ENCODE data around the gene CBFA2T3. TPM values are rescaled to one million over a fixed set of nuclear protein-coding genes. Genes with fewer than 3 reads are reported as not detected.
"Not testable (repeated sequence)": the region's sequence is repeated elsewhere in the genome, so short reads cannot be mapped to it uniquely, and the experiment has no call there.

CBFA2T3 gene
- total RNA-seq, 2 donors from 2014 or later: 10.1 to 10.5 TPM

- DNase-seq: no peak
- intact Hi-C loops (cut with DNase I): no loop called here
Observed at GRCh38 chr16:89018282-89019158, 41.5 kb upstream of the CBFA2T3 start.

GRCh38 chr16:89017543-89018281, 40.7 kb upstream of the CBFA2T3 start:
- no peaks in the 10 kb centered on the region for H3K36me3 ChIP-seq
- no peak for DNase-seq
- H3K9ac ChIP-seq (ENCODE audit: low read depth in 2 of 2, low read length in 2 of 2): no peak overlapping the region
- H3K9me3 ChIP-seq: no peaks in the 10 kb centered on the region
- intact Hi-C loops (cut with DNase I): no loop called here
- no peak overlapping the region for H3K27ac ChIP-seq
- no peaks in the 10 kb centered on the region for H3K4me1 ChIP-seq
- H3K27me3 ChIP-seq: no peaks in the 10 kb centered on the region
- no peak for TF ChIP-seq CTCF (IDR thresholded peaks at IDR 0.05)
- no peak overlapping the region for H3K4me3 ChIP-seq

More at GRCh38 chr16:89018282-89019158, 41.5 kb upstream of the CBFA2T3 start:
- Histone ChIP-seq H3K4me3 (no peak overlapping the region), H3K9me3 (no peaks in the 10 kb centered on the region), H3K27me3 (no peaks in the 10 kb centered on the region), H3K36me3 (no peaks in the 10 kb centered on the region), H3K27ac (no peak overlapping the region), H3K9ac (ENCODE audit: low read depth in 2 of 2, low read length in 2 of 2) (no peak overlapping the region), H3K4me1 (no peaks in the 10 kb centered on the region)
- no peak for TF ChIP-seq CTCF (IDR thresholded peaks at IDR 0.05)

GRCh38 chr16:89016561-89016960, 39.6 kb upstream of the CBFA2T3 start:
- H3K36me3 ChIP-seq; H3K27me3 ChIP-seq; intact Hi-C loops (cut with DNase I); H3K4me1 ChIP-seq; H3K9ac ChIP-seq (ENCODE audit: low read depth in 2 of 2, low read length in 2 of 2); H3K4me3 ChIP-seq; H3K9me3 ChIP-seq; DNase-seq; H3K27ac ChIP-seq: not testable (repeated sequence)

GRCh38 chr16:89015271-89015859, 38.4 kb upstream of the CBFA2T3 start:
- no peak overlapping the region for H3K9ac ChIP-seq (ENCODE audit: low read depth in 2 of 2, low read length in 2 of 2)
- no peak for DNase-seq
- TF ChIP-seq CTCF (IDR thresholded peaks at IDR 0.05): no peak
- no peaks in the 10 kb centered on the region for H3K9me3 ChIP-seq
- no peaks in the 10 kb centered on the region for H3K36me3 ChIP-seq
- intact Hi-C loops (cut with DNase I): no loop called here
- no peak overlapping the region for H3K27ac ChIP-seq
- no peaks in the 10 kb centered on the region for H3K27me3 ChIP-seq
- H3K4me1 ChIP-seq: no peaks in the 10 kb centered on the region
- no peak overlapping the region for H3K4me3 ChIP-seq

- Histone ChIP-seq H3K4me3 (no peak overlapping the region), H3K4me1 (no peaks in the 10 kb centered on the region), H3K9me3 (no peaks in the 10 kb centered on the region), H3K27ac (no peak overlapping the region), H3K27me3 (no peaks in the 10 kb centered on the region), H3K36me3 (no peaks in the 10 kb centered on the region), H3K9ac (ENCODE audit: low read depth in 2 of 2, low read length in 2 of 2) (no peak overlapping the region)
- no peak for DNase-seq
- intact Hi-C loops (cut with DNase I): no loop called here
- TF ChIP-seq CTCF (IDR thresholded peaks at IDR 0.05): no peak
Observed at GRCh38 chr16:89014403-89015230, 37.6 kb upstream of the CBFA2T3 start.

Measured in colonic mucosa (tissue), 4 donors.